ENCODE measurements around the gene OR2T12.
"Not testable (repeated sequence)": the region's sequence is repeated elsewhere in the genome, so short reads cannot be mapped to it uniquely, and the experiment has no call there.

The OR2T12 gene

GRCh38 chr1:248303324-248303723 lies at the start of gene OR2T12:
TSS of gene OR2T12 (minus strand) at chr1:248303424. CDS start at chr1:248295578, 7,846 bp downstream.
- H3K9me3 ChIP-seq (ENCODE audit: control insufficient read depth in 5 of 5, low read length in 5 of 5), result peaks cover 0 to 3% (median 0%) of the 10 kb centered on the region in 5 donors
- no peak within 1 kb of the TSS for H3K4me3 ChIP-seq (ENCODE audit: low read depth in 1 of 5, low read length in 5 of 5)
- H3K27me3 ChIP-seq (ENCODE audit: control insufficient read depth in 5 of 5, insufficient read depth in 4 of 5, low read length in 5 of 5), result no peaks in the 10 kb centered on the region
- no peak within 1 kb of the TSS for H3K9ac ChIP-seq (ENCODE audit: low read length in 5 of 5)
- no peaks in the 10 kb centered on the region for H3K36me3 ChIP-seq (ENCODE audit: control insufficient read depth in 5 of 5, insufficient read depth in 5 of 5, low read length in 5 of 5)
- H3K27ac ChIP-seq (ENCODE audit: low read depth, low read length), result no peak within 1 kb of the TSS
- H3K4me1 ChIP-seq (ENCODE audit: control insufficient read depth in 5 of 5, insufficient read depth in 5 of 5, low read length in 5 of 5), result no peaks in the 10 kb centered on the region

DNA sequence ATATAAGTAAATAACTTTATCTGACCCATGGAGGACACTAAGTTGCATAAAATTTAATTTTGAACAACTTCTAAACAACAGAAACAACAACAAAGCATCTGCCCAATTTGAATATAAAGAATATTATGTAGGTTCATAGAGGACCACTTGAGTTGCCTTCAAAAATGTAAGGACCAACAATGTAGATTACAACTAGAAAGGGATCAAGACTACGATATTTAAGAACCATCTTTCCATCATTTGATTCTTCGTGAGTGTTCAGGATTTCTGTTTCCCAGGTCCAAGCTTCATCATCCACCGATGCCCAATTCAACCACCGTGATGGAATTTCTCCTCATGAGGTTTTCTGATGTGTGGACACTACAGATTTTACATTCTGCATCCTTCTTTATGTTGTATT lies 45.3 kb upstream of the OR2T12 start, which contains the start of gene OR14C36:
OR14C36 (plus strand) TSS at position 301 of the 400 bp plus-strand sequence; CDS start at position 301, 0 bp downstream.
- Histone ChIP-seq H3K36me3 (ENCODE audit: control insufficient read depth in 5 of 5, insufficient read depth in 5 of 5, low read length in 5 of 5) (no peaks in the 10 kb centered on the region), H3K4me3 (ENCODE audit: low read depth in 1 of 5, low read length in 5 of 5) (no peak within 1 kb of the TSS), H3K27me3 (ENCODE audit: control insufficient read depth in 5 of 5, insufficient read depth in 4 of 5, low read length in 5 of 5) (no peaks in the 10 kb centered on the region), H3K9ac (ENCODE audit: low read length in 5 of 5) (no peak within 1 kb of the TSS), H3K9me3 (ENCODE audit: control insufficient read depth in 5 of 5, low read length in 5 of 5) (no peaks in the 10 kb centered on the region), H3K4me1 (ENCODE audit: control insufficient read depth in 5 of 5, insufficient read depth in 5 of 5, low read length in 5 of 5) (no peaks in the 10 kb centered on the region), H3K27ac (ENCODE audit: low read depth, low read length) (no peak within 1 kb of the TSS)

GRCh38 chr1:248343451-248343850 lies 40.2 kb upstream of the OR2T12 start:
- no peak overlapping the region for H3K4me3 ChIP-seq (ENCODE audit: low read depth in 1 of 5, low read length in 5 of 5)
- no peak overlapping the region for H3K9ac ChIP-seq (ENCODE audit: low read length in 5 of 5)
- H3K27me3 ChIP-seq (ENCODE audit: control insufficient read depth in 5 of 5, insufficient read depth in 4 of 5, low read length in 5 of 5), result no peaks in the 10 kb centered on the region
- no peaks in the 10 kb centered on the region for H3K36me3 ChIP-seq (ENCODE audit: control insufficient read depth in 5 of 5, insufficient read depth in 5 of 5, low read length in 5 of 5)
- H3K27ac ChIP-seq (ENCODE audit: low read depth, low read length), result no peak overlapping the region
- no peaks in the 10 kb centered on the region for H3K4me1 ChIP-seq (ENCODE audit: control insufficient read depth in 5 of 5, insufficient read depth in 5 of 5, low read length in 5 of 5)
- no peaks in the 10 kb centered on the region for H3K9me3 ChIP-seq (ENCODE audit: control insufficient read depth in 5 of 5, low read length in 5 of 5)

- Histone ChIP-seq H3K4me1 (ENCODE audit: control insufficient read depth in 5 of 5, insufficient read depth in 5 of 5, low read length in 5 of 5) (no peaks in the 10 kb centered on the region), H3K27ac (ENCODE audit: low read depth, low read length) (no peak within 1 kb of the TSS), H3K9ac (ENCODE audit: low read length in 5 of 5) (no peak within 1 kb of the TSS), H3K27me3 (ENCODE audit: control insufficient read depth in 5 of 5, insufficient read depth in 4 of 5, low read length in 5 of 5) (no peaks in the 10 kb centered on the region), H3K4me3 (ENCODE audit: low read depth in 1 of 5, low read length in 5 of 5) (no peak within 1 kb of the TSS), H3K9me3 (ENCODE audit: control insufficient read depth in 5 of 5, low read length in 5 of 5) (peaks cover 0 to 4% (median 0%) of the 10 kb centered on the region in 5 donors), H3K36me3 (ENCODE audit: control insufficient read depth in 5 of 5, insufficient read depth in 5 of 5, low read length in 5 of 5) (no peaks in the 10 kb centered on the region)
Measured at GRCh38 chr1:248324468-248324867, 21.2 kb upstream of the OR2T12 start, which contains the start of gene OR2M7. TSS of gene OR2M7 (minus strand) at chr1:248324568. CDS start at chr1:248324568, 0 bp downstream.

GRCh38 chr1:248316796-248317195 lies 13.6 kb upstream of the OR2T12 start:
- H3K9ac ChIP-seq (ENCODE audit: low read length in 5 of 5), result no peak overlapping the region
- H3K36me3 ChIP-seq (ENCODE audit: control insufficient read depth in 5 of 5, insufficient read depth in 5 of 5, low read length in 5 of 5), result no peaks in the 10 kb centered on the region
- H3K27me3 ChIP-seq (ENCODE audit: control insufficient read depth in 5 of 5, insufficient read depth in 4 of 5, low read length in 5 of 5), result no peaks in the 10 kb centered on the region
- H3K27ac ChIP-seq (ENCODE audit: low read depth, low read length), result no peak overlapping the region
- H3K4me1 ChIP-seq (ENCODE audit: control insufficient read depth in 5 of 5, insufficient read depth in 5 of 5, low read length in 5 of 5), result no peaks in the 10 kb centered on the region
- no peak overlapping the region for H3K4me3 ChIP-seq (ENCODE audit: low read depth in 1 of 5, low read length in 5 of 5)
- peaks cover 0 to 5% (median 0%) of the 10 kb centered on the region in 5 donors for H3K9me3 ChIP-seq (ENCODE audit: control insufficient read depth in 5 of 5, low read length in 5 of 5)

- H3K4me3 ChIP-seq (ENCODE audit: low read depth in 1 of 5, low read length in 5 of 5); H3K27me3 ChIP-seq (ENCODE audit: control insufficient read depth in 5 of 5, insufficient read depth in 4 of 5, low read length in 5 of 5); H3K4me1 ChIP-seq (ENCODE audit: control insufficient read depth in 5 of 5, insufficient read depth in 5 of 5, low read length in 5 of 5); H3K9me3 ChIP-seq (ENCODE audit: control insufficient read depth in 5 of 5, low read length in 5 of 5); H3K9ac ChIP-seq (ENCODE audit: low read length in 5 of 5); H3K27ac ChIP-seq (ENCODE audit: low read depth, low read length); H3K36me3 ChIP-seq (ENCODE audit: control insufficient read depth in 5 of 5, insufficient read depth in 5 of 5, low read length in 5 of 5): not testable (repeated sequence)
Measured at GRCh38 chr1:248306740-248307139, 3.5 kb upstream of the OR2T12 start.

- Histone ChIP-seq H3K27ac (ENCODE audit: low read depth, low read length) (no peak overlapping the region), H3K9me3 (ENCODE audit: control insufficient read depth in 5 of 5, low read length in 5 of 5) (no peaks in the 10 kb centered on the region), H3K27me3 (ENCODE audit: control insufficient read depth in 5 of 5, insufficient read depth in 4 of 5, low read length in 5 of 5) (no peaks in the 10 kb centered on the region), H3K4me1 (ENCODE audit: control insufficient read depth in 5 of 5, insufficient read depth in 5 of 5, low read length in 5 of 5) (no peaks in the 10 kb centered on the region), H3K4me3 (ENCODE audit: low read depth in 1 of 5, low read length in 5 of 5) (no peak overlapping the region), H3K36me3 (ENCODE audit: control insufficient read depth in 5 of 5, insufficient read depth in 5 of 5, low read length in 5 of 5) (no peaks in the 10 kb centered on the region), H3K9ac (ENCODE audit: low read length in 5 of 5) (no peak overlapping the region)
Measured at GRCh38 chr1:248306103-248306502, 2.9 kb upstream of the OR2T12 start.

- not testable (repeated sequence) for H3K4me1 ChIP-seq (ENCODE audit: control insufficient read depth in 5 of 5, insufficient read depth in 5 of 5, low read length in 5 of 5); H3K9me3 ChIP-seq (ENCODE audit: control insufficient read depth in 5 of 5, low read length in 5 of 5); H3K4me3 ChIP-seq (ENCODE audit: low read depth in 1 of 5, low read length in 5 of 5); H3K9ac ChIP-seq (ENCODE audit: low read length in 5 of 5); H3K27ac ChIP-seq (ENCODE audit: low read depth, low read length); H3K36me3 ChIP-seq (ENCODE audit: control insufficient read depth in 5 of 5, insufficient read depth in 5 of 5, low read length in 5 of 5); H3K27me3 ChIP-seq (ENCODE audit: control insufficient read depth in 5 of 5, insufficient read depth in 4 of 5, low read length in 5 of 5)
Measured at GRCh38 chr1:248305672-248306071, 2.4 kb upstream of the OR2T12 start.

GRCh38 chr1:248288391-248288790 lies 14.8 kb downstream of the OR2T12 start:
- Histone ChIP-seq H3K27ac (ENCODE audit: low read depth, low read length) (no peak overlapping the region), H3K4me3 (ENCODE audit: low read depth in 1 of 5, low read length in 5 of 5) (no peak overlapping the region), H3K36me3 (ENCODE audit: control insufficient read depth in 5 of 5, insufficient read depth in 5 of 5, low read length in 5 of 5) (no peaks in the 10 kb centered on the region), H3K9ac (ENCODE audit: low read length in 5 of 5) (no peak overlapping the region), H3K27me3 (ENCODE audit: control insufficient read depth in 5 of 5, insufficient read depth in 4 of 5, low read length in 5 of 5) (no peaks in the 10 kb centered on the region), H3K4me1 (ENCODE audit: control insufficient read depth in 5 of 5, insufficient read depth in 5 of 5, low read length in 5 of 5) (no peaks in the 10 kb centered on the region), H3K9me3 (ENCODE audit: control insufficient read depth in 5 of 5, low read length in 5 of 5) (peaks cover 0 to 3% (median 0%) of the 10 kb centered on the region in 5 donors)

DNA sequence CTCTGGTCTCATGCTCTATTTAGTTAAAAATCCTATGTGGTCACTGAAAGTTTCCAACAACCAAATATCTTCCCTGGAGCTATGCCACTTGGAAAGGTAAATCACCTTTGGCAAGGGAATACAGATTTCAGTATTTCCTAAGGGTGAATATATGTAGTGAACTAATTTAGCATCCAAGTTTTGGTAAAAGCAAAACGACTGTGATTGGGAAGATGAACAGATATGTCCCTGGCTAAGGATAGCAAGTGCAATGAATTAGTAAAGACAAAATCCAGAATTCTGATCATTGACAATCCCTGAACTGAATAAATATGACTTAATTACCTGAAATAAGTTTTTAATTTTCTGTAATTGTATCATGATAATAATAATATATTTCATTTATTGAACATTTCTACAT lies 25.3 kb downstream of the OR2T12 start, which contains the start of gene OR2T33:
OR2T33 (minus strand) TSS at position 101 of the 400 bp plus-strand sequence. CDS start 4,162 bp downstream, outside the sequence.
- no peaks in the 10 kb centered on the region for H3K4me1 ChIP-seq (ENCODE audit: control insufficient read depth in 5 of 5, insufficient read depth in 5 of 5, low read length in 5 of 5)
- no peak within 1 kb of the TSS for H3K4me3 ChIP-seq (ENCODE audit: low read depth in 1 of 5, low read length in 5 of 5)
- H3K9ac ChIP-seq (ENCODE audit: low read length in 5 of 5), result no peak within 1 kb of the TSS
- H3K27me3 ChIP-seq (ENCODE audit: control insufficient read depth in 5 of 5, insufficient read depth in 4 of 5, low read length in 5 of 5), result no peaks in the 10 kb centered on the region
- no peaks in the 10 kb centered on the region for H3K36me3 ChIP-seq (ENCODE audit: control insufficient read depth in 5 of 5, insufficient read depth in 5 of 5, low read length in 5 of 5)
- no peak within 1 kb of the TSS for H3K27ac ChIP-seq (ENCODE audit: low read depth, low read length)
- peaks cover 0 to 6% (median 0%) of the 10 kb centered on the region in 5 donors for H3K9me3 ChIP-seq (ENCODE audit: control insufficient read depth in 5 of 5, low read length in 5 of 5)

DNA sequence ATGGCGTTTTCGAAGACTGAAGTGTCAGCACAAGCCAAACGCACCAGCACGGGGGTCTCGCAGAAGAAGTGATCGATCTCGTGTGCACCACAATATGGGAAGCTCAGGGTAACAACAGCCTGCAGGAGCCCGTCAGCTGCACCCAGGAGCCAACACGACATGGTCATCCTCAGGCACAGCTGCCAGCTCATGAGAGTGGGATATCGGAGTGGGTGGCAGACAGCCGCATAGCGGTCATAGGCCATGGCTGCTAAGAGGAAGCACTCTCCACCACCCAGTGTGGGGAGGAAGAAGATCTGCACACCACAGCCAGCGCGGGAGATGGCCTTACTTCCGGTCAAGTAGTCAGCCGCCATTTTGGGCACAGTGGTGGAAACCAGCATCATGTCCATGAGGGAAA lies 30.0 kb downstream of the OR2T12 start:
- H3K9ac ChIP-seq (ENCODE audit: low read length in 5 of 5); H3K9me3 ChIP-seq (ENCODE audit: control insufficient read depth in 5 of 5, low read length in 5 of 5); H3K27ac ChIP-seq (ENCODE audit: low read depth, low read length); H3K27me3 ChIP-seq (ENCODE audit: control insufficient read depth in 5 of 5, insufficient read depth in 4 of 5, low read length in 5 of 5); H3K4me3 ChIP-seq (ENCODE audit: low read depth in 1 of 5, low read length in 5 of 5); H3K4me1 ChIP-seq (ENCODE audit: control insufficient read depth in 5 of 5, insufficient read depth in 5 of 5, low read length in 5 of 5); H3K36me3 ChIP-seq (ENCODE audit: control insufficient read depth in 5 of 5, insufficient read depth in 5 of 5, low read length in 5 of 5): not testable (repeated sequence)

Measured in subcutaneous abdominal adipose tissue (tissue), 5 donors.